ENCODE results near the gene SCARB1. TPM values are rescaled to one million over a fixed set of nuclear protein-coding genes. Genes with fewer than 3 reads are reported as not detected.

Gene SCARB1
- total RNA-seq, 4 donors from 2014 or later: 18.6 to 41.8 (median 26.7) TPM

- TF ChIP-seq CTCF (IDR thresholded peaks at IDR 0.05) (no peak), POLR2A (IDR thresholded peaks at IDR 0.05) (no peak)
- 87 to 88% methylated on average over 2 of the region's 2 CpGs for WGBS, 2 donors
- intact Hi-C loops (cut with DNase I; ENCODE audit: low total_unique reads): no loop called here
- no peak for DNase-seq (ENCODE audit: low spot score in 2 of 2)
- H3K4me3 ChIP-seq (ENCODE audit: low read depth, poor library complexity, severe bottlenecking): no peak overlapping the region
These were observed 12.1 kb upstream of the SCARB1 start for GRCh38 chr12:124875803-124876132.

DNA sequence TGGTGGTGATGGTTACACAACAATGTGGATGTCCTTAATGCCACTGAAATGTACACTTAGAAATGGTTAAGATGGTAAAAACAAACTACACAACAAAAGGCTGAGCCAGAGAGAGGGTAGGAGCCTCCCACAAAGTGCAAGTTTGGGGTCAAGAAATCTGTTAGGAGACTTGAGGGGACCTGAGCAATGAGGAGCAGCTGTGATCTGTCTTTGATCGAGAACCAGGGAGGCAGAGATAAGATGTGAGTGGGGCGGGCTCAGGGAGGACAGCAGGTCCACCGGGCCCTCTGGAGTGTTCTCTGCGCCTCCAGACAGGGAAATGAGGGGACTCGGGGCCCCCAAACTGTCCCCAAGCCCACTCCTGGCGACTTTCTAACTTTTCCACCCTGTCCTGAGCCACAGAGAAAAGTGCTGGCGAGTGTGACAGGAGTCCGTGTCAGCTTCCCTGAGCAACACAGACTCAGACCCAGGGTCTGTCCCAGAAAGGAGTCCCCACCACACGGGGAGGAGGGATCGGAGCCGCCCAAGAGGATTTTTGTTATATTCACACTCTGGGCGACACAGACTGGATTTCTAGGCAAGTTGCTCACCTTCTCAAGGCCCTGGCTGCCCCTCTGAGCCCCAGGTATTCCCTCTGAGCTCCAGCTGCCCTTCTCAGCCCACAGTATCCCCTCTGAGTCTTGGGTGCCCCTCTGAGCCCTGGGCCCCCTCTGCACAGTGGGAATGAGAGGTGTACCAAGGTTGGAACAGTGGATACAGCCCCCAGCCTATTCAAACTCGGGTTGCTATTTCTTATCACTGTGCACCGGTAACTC lies 11.5 kb upstream of the SCARB1 start:
- 77% methylated on average over 12 to 14 of the region's 14 CpGs for WGBS, 2 donors
- intact Hi-C loops (cut with DNase I; ENCODE audit: low total_unique reads): no loop called here
- DNase-seq (ENCODE audit: low spot score in 2 of 2): no peak
- no peak for TF ChIP-seq POLR2A (IDR thresholded peaks at IDR 0.05)
- TF ChIP-seq CTCF (IDR thresholded peaks at IDR 0.05): no peak
- H3K4me3 ChIP-seq (ENCODE audit: low read depth, poor library complexity, severe bottlenecking): no peak overlapping the region

DNA sequence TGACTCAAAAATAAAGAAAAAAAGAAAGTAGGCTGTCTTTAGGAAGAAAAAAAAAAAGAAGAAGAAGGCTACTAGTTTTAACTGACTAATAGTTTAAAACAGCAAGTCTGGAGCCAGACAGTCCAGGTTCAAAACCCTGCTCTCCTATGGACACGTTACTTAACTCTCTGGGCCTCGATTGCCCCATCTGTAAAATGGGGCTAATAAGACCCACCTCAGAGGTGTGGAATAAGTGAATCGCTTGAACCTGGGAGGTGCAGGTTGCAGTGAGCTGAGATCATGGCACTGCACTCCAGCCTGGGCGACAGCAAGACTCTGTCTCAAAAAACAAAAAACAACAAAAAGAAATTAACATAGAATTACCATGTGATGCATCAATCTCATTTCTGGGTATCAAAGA lies 10.5 kb upstream of the SCARB1 start:
- DNase-seq (ENCODE audit: low spot score in 2 of 2): no peak
- TF ChIP-seq CTCF (IDR thresholded peaks at IDR 0.05) (no peak), POLR2A (IDR thresholded peaks at IDR 0.05) (no peak)
- H3K4me3 ChIP-seq (ENCODE audit: low read depth, poor library complexity, severe bottlenecking): no peak overlapping the region
- 89 to 91% methylated on average over 4 of the region's 4 CpGs for WGBS, 2 donors
- intact Hi-C loops (cut with DNase I; ENCODE audit: low total_unique reads): no loop called here

- no peak overlapping the region for H3K4me3 ChIP-seq (ENCODE audit: low read depth, poor library complexity, severe bottlenecking)
- TF ChIP-seq POLR2A (IDR thresholded peaks at IDR 0.05): no peak
- TF ChIP-seq CTCF (IDR thresholded peaks at IDR 0.05): no peak
- intact Hi-C loops (cut with DNase I; ENCODE audit: low total_unique reads): no loop called here
- 78 to 83% methylated on average over 11 of the region's 11 CpGs for WGBS, 2 donors
- DNase-seq (ENCODE audit: low spot score in 2 of 2): no peak
These were observed 8.5 kb upstream of the SCARB1 start for GRCh38 chr12:124872068-124872719.

GRCh38 chr12:124871297-124871696 lies 7.6 kb upstream of the SCARB1 start:
- intact Hi-C loops (cut with DNase I; ENCODE audit: low total_unique reads): no loop called here
- H3K4me3 ChIP-seq (ENCODE audit: low read depth, poor library complexity, severe bottlenecking): no peak overlapping the region

More at GRCh38 chr12:124871297-124871696, 7.6 kb upstream of the SCARB1 start:
- no peak for DNase-seq (ENCODE audit: low spot score in 2 of 2)
- TF ChIP-seq CTCF (IDR thresholded peaks at IDR 0.05) (no peak), POLR2A (IDR thresholded peaks at IDR 0.05) (no peak)
- WGBS, 2 donors: 86 to 87% methylated on average over 4 of the region's 4 CpGs

Measured in lower leg skin (tissue), 4 donors.